ENCODE results near the gene FGGY.
A peak's percentile ranks its signal among the peaks of the same experiment; 100 is the strongest.
"Not testable (repeated sequence)": the region's sequence is repeated elsewhere in the genome, so short reads cannot be mapped to it uniquely, and the experiment has no call there.

Gene FGGY

DNA sequence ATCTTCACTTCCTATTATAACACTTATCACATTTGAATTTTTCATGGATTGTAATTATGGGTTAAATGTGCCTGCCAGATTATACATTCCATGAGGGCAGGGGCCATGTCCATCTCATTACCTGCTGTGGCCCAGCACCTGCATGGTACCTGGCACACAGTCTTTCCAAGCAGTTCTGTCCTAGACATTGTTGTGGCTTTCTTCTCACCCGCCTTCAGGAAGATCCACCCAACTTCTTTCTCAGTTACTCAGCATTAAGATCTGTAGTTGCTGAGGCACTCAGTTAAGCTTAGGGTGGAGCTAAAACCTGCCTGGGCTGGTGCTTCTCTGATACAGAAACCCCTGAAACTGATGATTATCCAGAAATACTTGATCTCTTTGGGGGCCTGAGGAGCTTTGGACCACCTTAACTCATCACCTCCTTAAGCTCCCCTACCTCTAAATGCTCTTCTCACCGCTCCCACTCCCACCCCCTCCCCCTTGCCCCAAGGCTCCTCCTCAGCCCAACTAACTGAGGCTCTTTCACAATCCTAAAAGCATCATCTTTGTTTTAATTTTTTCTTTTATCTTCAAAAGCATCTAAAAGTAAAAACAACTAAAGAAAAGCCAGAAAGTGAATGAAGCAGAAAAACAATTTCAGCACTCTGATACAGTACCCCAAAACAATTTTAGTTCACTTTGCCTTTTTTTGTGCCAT is 190.6 kb downstream of the FGGY start:
- Histone ChIP-seq H3K4me2 (ENCODE audit: insufficient read depth, low read length) (no peak overlapping the region), H3K36me3 (ENCODE audit: insufficient read depth, low read length) (no peaks in the 10 kb centered on the region), H3K4me1 (ENCODE audit: insufficient read depth, low read length) (peaks cover 11% of the 10 kb centered on the region), H3K9ac (ENCODE audit: low read depth, low read length) (no peak overlapping the region), H4K20me1 (ENCODE audit: insufficient read depth, low read length) (no peaks in the 10 kb centered on the region), H3K27me3 (ENCODE audit: insufficient read depth, low read length, poor library complexity) (no peaks in the 10 kb centered on the region), H3K79me2 (ENCODE audit: insufficient read depth, low read length) (no peaks in the 10 kb centered on the region), H3K27ac (ENCODE audit: low read length) (no peak overlapping the region), H3K9me3 (ENCODE audit: insufficient read depth, low read length, severe bottlenecking) (no peaks in the 10 kb centered on the region), H2AFZ (ENCODE audit: low read depth, low read length) (no peak overlapping the region), H3K4me3 (ENCODE audit: low read depth in 1 of 2, low read length in 2 of 2) (no peak overlapping the region)
- ATAC-seq (ENCODE audit: insufficient read depth, low read depth) (peak; percentile 50; the same call in 1 of the 3 replicates), DNase-seq (no peak)
- TF ChIP-seq EZH2 (IDR thresholded peaks at IDR 0.05; ENCODE audit: borderline replicate concordance, low read depth, low read length, severe bottlenecking), result no peak

DNA sequence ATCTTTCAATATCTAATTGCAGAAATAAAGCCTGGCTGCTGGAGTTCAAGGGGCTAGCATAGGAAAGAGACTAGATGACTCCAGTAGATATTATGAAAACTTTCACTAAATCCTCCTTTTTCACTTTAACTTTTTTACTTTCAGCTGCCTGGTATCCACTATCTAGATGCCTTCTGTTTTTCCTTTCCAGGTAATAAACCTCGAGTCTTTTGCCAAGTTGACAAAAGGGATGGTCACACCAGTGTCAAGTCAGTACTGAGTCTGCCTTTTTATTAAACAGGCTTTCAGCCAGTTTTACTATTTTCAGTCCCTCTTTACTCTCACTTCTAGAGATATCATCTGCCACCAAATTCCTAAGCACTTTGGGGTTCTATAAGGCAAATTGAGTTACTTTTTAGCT is 195.6 kb downstream of the FGGY start:
- peaks cover 10% of the 10 kb centered on the region for H3K4me1 ChIP-seq (ENCODE audit: insufficient read depth, low read length)
- ATAC-seq (ENCODE audit: insufficient read depth, low read depth), result no peak

DNA sequence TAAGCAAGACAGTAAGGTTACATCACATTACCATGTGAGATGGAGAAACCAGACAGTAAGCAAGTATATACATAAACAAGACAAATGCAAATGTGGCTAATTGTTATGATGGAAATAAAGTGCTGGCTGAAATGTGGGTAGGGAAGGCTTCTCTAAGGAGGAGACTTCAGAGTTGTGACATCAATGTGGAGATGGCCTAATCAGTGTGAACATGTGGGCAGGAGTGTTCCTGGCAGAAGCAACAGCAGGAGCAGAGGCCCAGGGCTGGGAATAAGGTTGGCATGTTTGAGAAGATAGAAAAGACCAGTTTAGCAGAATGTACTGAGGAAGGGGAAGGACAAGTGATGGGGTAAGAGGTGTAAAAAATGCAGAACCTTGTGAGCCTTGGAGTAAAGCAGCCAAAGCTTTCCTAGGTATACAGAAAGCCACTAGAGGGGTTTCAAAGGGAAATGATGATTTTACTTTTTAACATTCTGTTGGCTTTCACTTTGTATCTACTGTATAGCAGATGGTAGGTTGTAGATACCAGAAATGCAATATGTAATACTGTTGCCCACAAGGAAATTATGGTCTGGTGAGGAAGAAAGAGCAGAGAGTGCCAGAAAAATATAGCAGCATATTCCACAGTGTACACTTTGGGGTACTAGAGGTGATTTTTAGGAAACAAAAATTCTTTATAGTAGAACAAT is 197.4 kb downstream of the FGGY start:
- Histone ChIP-seq H3K27ac (ENCODE audit: low read length) (peak overlapping the region; percentile 58; the same call in 1 of the 2 replicates), H3K36me3 (ENCODE audit: insufficient read depth, low read length) (no peaks in the 10 kb centered on the region), H2AFZ (ENCODE audit: low read depth, low read length) (no peak overlapping the region), H3K4me2 (ENCODE audit: insufficient read depth, low read length) (no peak overlapping the region), H3K79me2 (ENCODE audit: insufficient read depth, low read length) (no peaks in the 10 kb centered on the region), H3K4me1 (ENCODE audit: insufficient read depth, low read length) (peaks cover 10% of the 10 kb centered on the region), H3K9ac (ENCODE audit: low read depth, low read length) (no peak overlapping the region), H4K20me1 (ENCODE audit: insufficient read depth, low read length) (no peaks in the 10 kb centered on the region), H3K9me3 (ENCODE audit: insufficient read depth, low read length, severe bottlenecking) (no peaks in the 10 kb centered on the region), H3K4me3 (ENCODE audit: low read depth in 1 of 2, low read length in 2 of 2) (no peak overlapping the region), H3K27me3 (ENCODE audit: insufficient read depth, low read length, poor library complexity) (no peaks in the 10 kb centered on the region)
- TF ChIP-seq, protein P1, sequence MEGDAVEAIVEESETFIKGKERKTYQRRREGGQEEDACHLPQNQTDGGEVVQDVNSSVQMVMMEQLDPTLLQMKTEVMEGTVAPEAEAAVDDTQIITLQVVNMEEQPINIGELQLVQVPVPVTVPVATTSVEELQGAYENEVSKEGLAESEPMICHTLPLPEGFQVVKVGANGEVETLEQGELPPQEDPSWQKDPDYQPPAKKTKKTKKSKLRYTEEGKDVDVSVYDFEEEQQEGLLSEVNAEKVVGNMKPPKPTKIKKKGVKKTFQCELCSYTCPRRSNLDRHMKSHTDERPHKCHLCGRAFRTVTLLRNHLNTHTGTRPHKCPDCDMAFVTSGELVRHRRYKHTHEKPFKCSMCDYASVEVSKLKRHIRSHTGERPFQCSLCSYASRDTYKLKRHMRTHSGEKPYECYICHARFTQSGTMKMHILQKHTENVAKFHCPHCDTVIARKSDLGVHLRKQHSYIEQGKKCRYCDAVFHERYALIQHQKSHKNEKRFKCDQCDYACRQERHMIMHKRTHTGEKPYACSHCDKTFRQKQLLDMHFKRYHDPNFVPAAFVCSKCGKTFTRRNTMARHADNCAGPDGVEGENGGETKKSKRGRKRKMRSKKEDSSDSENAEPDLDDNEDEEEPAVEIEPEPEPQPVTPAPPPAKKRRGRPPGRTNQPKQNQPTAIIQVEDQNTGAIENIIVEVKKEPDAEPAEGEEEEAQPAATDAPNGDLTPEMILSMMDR (IDR thresholded peaks at IDR 0.05; ENCODE audit: borderline replicate concordance, extremely low read depth, low read length, poor library complexity, severe bottlenecking), result no peak
- no peak for TF ChIP-seq EZH2 (IDR thresholded peaks at IDR 0.05; ENCODE audit: borderline replicate concordance, low read depth, low read length, severe bottlenecking)
- peak; percentile 79 for ATAC-seq (ENCODE audit: insufficient read depth, low read depth)
- no peak for DNase-seq

More for the DNA sequence above, 195.6 kb downstream of the FGGY start:
- H3K9ac ChIP-seq (ENCODE audit: low read depth, low read length), result no peak overlapping the region
- H3K4me2 ChIP-seq (ENCODE audit: insufficient read depth, low read length), result no peak overlapping the region
- no peak overlapping the region for H3K27ac ChIP-seq (ENCODE audit: low read length)
- no peak overlapping the region for H2AFZ ChIP-seq (ENCODE audit: low read depth, low read length)
- no peaks in the 10 kb centered on the region for H3K9me3 ChIP-seq (ENCODE audit: insufficient read depth, low read length, severe bottlenecking)
- H3K4me3 ChIP-seq (ENCODE audit: low read depth in 1 of 2, low read length in 2 of 2), result no peak overlapping the region
- H4K20me1 ChIP-seq (ENCODE audit: insufficient read depth, low read length), result no peaks in the 10 kb centered on the region
- no peak for TF ChIP-seq EZH2 (IDR thresholded peaks at IDR 0.05; ENCODE audit: borderline replicate concordance, low read depth, low read length, severe bottlenecking)
- TF ChIP-seq, protein P1 (IDR thresholded peaks at IDR 0.05; ENCODE audit: borderline replicate concordance, extremely low read depth, low read length, poor library complexity, severe bottlenecking), result no peak
- no peak for DNase-seq
- no peaks in the 10 kb centered on the region for H3K79me2 ChIP-seq (ENCODE audit: insufficient read depth, low read length)
- no peaks in the 10 kb centered on the region for H3K27me3 ChIP-seq (ENCODE audit: insufficient read depth, low read length, poor library complexity)
- no peaks in the 10 kb centered on the region for H3K36me3 ChIP-seq (ENCODE audit: insufficient read depth, low read length)

DNA sequence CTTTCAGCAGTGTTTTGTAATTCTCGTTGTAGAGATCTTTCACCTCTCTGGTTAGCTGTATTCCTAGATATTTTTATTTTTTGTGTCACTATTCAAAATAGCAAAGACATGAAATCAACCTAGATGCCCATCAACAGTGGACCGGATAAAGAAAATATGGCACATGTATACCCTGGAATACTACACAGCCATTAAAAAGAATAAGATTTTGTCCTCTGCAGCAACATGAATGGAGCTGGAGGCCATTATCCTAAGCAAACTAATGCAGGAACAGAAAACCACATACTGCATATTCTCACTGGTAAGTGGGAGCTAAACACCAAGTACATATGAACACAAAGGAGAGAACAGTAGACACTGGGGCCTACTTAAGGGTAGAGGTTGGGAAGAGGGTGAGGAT is 199.3 kb downstream of the FGGY start:
- not testable (repeated sequence) for DNase-seq; ATAC-seq (ENCODE audit: insufficient read depth, low read depth); H3K27ac ChIP-seq (ENCODE audit: low read length); H3K4me2 ChIP-seq (ENCODE audit: insufficient read depth, low read length); H3K36me3 ChIP-seq (ENCODE audit: insufficient read depth, low read length); H3K9ac ChIP-seq (ENCODE audit: low read depth, low read length); H3K9me3 ChIP-seq (ENCODE audit: insufficient read depth, low read length, severe bottlenecking); H3K79me2 ChIP-seq (ENCODE audit: insufficient read depth, low read length); H3K4me3 ChIP-seq (ENCODE audit: low read depth in 1 of 2, low read length in 2 of 2); H2AFZ ChIP-seq (ENCODE audit: low read depth, low read length); H3K27me3 ChIP-seq (ENCODE audit: insufficient read depth, low read length, poor library complexity); H4K20me1 ChIP-seq (ENCODE audit: insufficient read depth, low read length)
- H3K4me1 ChIP-seq (ENCODE audit: insufficient read depth, low read length), result peaks cover 10% of the 10 kb centered on the region

All from DND-41 (cell line).